GM20000 (cell line): ENCODE measurements around the gene CUEDC1.

ENCODE experiments used
- DNase-seq: peaks from one replicate; pipeline ENCODE4 v3.0.0; 2012; ENCODE audit warnings: low spot score
- CTCF ChIP-seq: IDR thresholded peaks from 2 replicates; pipeline ENCODE4 v1.5.1; 2012; ENCODE audit warnings: mild to moderate bottlenecking, control low read depth; ENCODE audit errors: extremely low read depth, missing control alignments

CUEDC1 gene

GRCh38 chr17:57862694-57863667 lies 92.2 kb downstream of the CUEDC1 start:
- TF ChIP-seq CTCF = no peak
- DNase-seq = no peak

- no peak for TF ChIP-seq CTCF
- DNase-seq = no peak
These were observed 93.2 kb downstream of the CUEDC1 start for GRCh38 chr17:57861790-57862693.

GRCh38 chr17:57861000-57861789 lies 94.0 kb downstream of the CUEDC1 start:
- TF ChIP-seq CTCF = no peak
- DNase-seq = no peak

GRCh38 chr17:57860414-57860999 lies 94.7 kb downstream of the CUEDC1 start:
- TF ChIP-seq CTCF = no peak
- DNase-seq = no peak

- no peak for DNase-seq
- TF ChIP-seq CTCF = no peak
These were observed 95.4 kb downstream of the CUEDC1 start for GRCh38 chr17:57859601-57860413.

GRCh38 chr17:57858838-57859237 lies 96.4 kb downstream of the CUEDC1 start:
- TF ChIP-seq CTCF = no peak
- DNase-seq = no peak
